ENCODE measurements around the gene ERC2.

DNA sequence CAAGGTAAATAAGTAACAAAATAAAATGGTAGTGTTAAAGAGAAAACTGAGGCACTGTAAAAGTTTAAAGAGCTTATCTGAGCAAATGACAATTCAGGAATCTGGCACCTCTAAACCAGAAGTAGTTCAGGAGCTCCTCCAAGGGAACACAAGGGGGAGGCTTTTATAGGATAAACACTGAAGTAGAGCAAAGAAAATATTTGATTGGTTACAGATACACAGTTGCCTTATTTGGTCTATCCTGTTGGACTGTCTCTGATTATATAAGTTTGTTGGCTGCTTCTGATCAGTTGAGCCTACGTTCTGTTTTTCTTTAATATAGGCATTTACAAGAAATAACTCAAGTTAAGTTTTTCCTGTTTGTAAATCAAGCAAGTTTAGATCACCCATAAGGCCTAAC, 146.9 kb downstream of the ERC2 start:
- TF ChIP-seq, protein P1, sequence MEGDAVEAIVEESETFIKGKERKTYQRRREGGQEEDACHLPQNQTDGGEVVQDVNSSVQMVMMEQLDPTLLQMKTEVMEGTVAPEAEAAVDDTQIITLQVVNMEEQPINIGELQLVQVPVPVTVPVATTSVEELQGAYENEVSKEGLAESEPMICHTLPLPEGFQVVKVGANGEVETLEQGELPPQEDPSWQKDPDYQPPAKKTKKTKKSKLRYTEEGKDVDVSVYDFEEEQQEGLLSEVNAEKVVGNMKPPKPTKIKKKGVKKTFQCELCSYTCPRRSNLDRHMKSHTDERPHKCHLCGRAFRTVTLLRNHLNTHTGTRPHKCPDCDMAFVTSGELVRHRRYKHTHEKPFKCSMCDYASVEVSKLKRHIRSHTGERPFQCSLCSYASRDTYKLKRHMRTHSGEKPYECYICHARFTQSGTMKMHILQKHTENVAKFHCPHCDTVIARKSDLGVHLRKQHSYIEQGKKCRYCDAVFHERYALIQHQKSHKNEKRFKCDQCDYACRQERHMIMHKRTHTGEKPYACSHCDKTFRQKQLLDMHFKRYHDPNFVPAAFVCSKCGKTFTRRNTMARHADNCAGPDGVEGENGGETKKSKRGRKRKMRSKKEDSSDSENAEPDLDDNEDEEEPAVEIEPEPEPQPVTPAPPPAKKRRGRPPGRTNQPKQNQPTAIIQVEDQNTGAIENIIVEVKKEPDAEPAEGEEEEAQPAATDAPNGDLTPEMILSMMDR (IDR thresholded peaks at IDR 0.05; ENCODE audit: low read depth, low read length), result no peak
- TF ChIP-seq POLR2A (IDR thresholded peaks at IDR 0.05; ENCODE audit: extremely low read depth, insufficient read length) (no peak), MYC (IDR thresholded peaks at IDR 0.05; ENCODE audit: low read depth, low read length) (no peak)
- TF ChIP-seq, protein P2, sequence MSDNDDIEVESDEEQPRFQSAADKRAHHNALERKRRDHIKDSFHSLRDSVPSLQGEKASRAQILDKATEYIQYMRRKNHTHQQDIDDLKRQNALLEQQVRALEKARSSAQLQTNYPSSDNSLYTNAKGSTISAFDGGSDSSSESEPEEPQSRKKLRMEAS (IDR thresholded peaks at IDR 0.05; ENCODE audit: low read depth, low read length), result no peak

All from NB4 (cell line).